Keratinocyte (primary cell): ENCODE data around the gene OR1D5.

Experiments used
- CTCF ChIP-seq, 3 experiments: IDR thresholded peaks in 1 of 3; conservative IDR thresholded peaks in 1 of 3; optimal IDR thresholded peaks in 1 of 3; 2 replicates in 2 of 3; 3 replicates in 1 of 3; pipeline versions ENCODE3 to v1.5.1; 2011; ENCODE audit warnings: low read length in 3 of 3, mild to moderate bottlenecking in 3 of 3, moderate library complexity in 2 of 3, control low read depth in 1 of 3, inconsistent platforms in 1 of 3; ENCODE audit not compliant: insufficient read depth in 2 of 3; ENCODE audit errors: extremely low read depth in 1 of 3
- EZH2 ChIP-seq: IDR thresholded peaks from one replicate; pipeline ENCODE4 v1.6.1; 2012; ENCODE audit warnings: inconsistent platforms, mild to moderate bottlenecking, low read length, moderate library complexity

GRCh38 chr17:3036800-3037199, 26.6 kb downstream of the OR1D5 start:
- no peak for TF ChIP-seq EZH2
- TF ChIP-seq CTCF (optimal IDR thresholded peaks at IDR 0.05 in 1 of 3, IDR thresholded peaks at IDR 0.05 in 1 of 3, conservative IDR thresholded peaks at IDR 0.05 in 1 of 3; ENCODE audit: extremely low read depth in 1 of 3, insufficient read depth in 2 of 3, low read length in 3 of 3) = no peak
